H9 (cell line): Measurements from ENCODE around the gene GRAP2. TPM values are rescaled to one million over a fixed set of nuclear protein-coding genes. Genes with fewer than 3 reads are reported as not detected.

Experiments used
- DNase-seq: peaks from one replicate; pipeline ENCODE4 v3.0.0-alpha.2; 2017
- H2AFZ ChIP-seq: one replicate; pipeline ENCODE4 v1.6.1; 2013; ENCODE audit warnings: mild to moderate bottlenecking, low read length, control low read depth, moderate library complexity
- H2AK5ac ChIP-seq: 2 replicates; pipeline ENCODE4 v1.6.1; 2013; ENCODE audit warnings: low read length, control low read depth, mixed read lengths; ENCODE audit not compliant: insufficient read length
- H2BK120ac ChIP-seq: one replicate; pipeline ENCODE4 v1.6.1; 2013; ENCODE audit warnings: low read depth, mild to moderate bottlenecking, low read length, control low read depth, inconsistent platforms; ENCODE audit not compliant: poor library complexity, severe bottlenecking
- H2BK12ac ChIP-seq: 2 replicates; pipeline ENCODE4 v1.6.1; 2013; ENCODE audit warnings: low read length, control low read depth, mixed read lengths, low read depth; ENCODE audit not compliant: insufficient read length
- H2BK15ac ChIP-seq: 2 replicates; pipeline ENCODE4 v1.6.1; 2013; ENCODE audit warnings: low read depth, low read length, control low read depth
- H2BK20ac ChIP-seq: one replicate; pipeline ENCODE4 v1.6.1; 2013; ENCODE audit warnings: low read depth, mild to moderate bottlenecking, low read length, control low read depth, inconsistent platforms; ENCODE audit not compliant: poor library complexity, severe bottlenecking
- H2BK5ac ChIP-seq: 2 replicates; pipeline ENCODE4 v1.6.1; 2013; ENCODE audit warnings: low read length, control low read depth, mixed read lengths; ENCODE audit not compliant: insufficient read length
- H3K14ac ChIP-seq: 2 replicates; pipeline ENCODE4 v1.6.1; 2013; ENCODE audit warnings: low read length, control low read depth; ENCODE audit not compliant: insufficient read depth
- H3K18ac ChIP-seq: 2 replicates; pipeline ENCODE4 v1.6.1; 2013; ENCODE audit warnings: low read depth, mild to moderate bottlenecking, mixed read lengths, low read length, control low read depth; ENCODE audit not compliant: insufficient read length
- H3K23ac ChIP-seq: 2 replicates; pipeline ENCODE4 v1.6.1; 2013; ENCODE audit warnings: low read length, control low read depth, mixed read lengths, low read depth; ENCODE audit not compliant: insufficient read length
- H3K23me2 ChIP-seq: 2 replicates; pipeline ENCODE4 v1.6.1; 2013; ENCODE audit warnings: low read depth, mild to moderate bottlenecking, mixed read lengths, low read length, control low read depth; ENCODE audit not compliant: insufficient read length, poor library complexity, severe bottlenecking
- H3K27ac ChIP-seq: 2 replicates; pipeline ENCODE4 v1.5.1; 2013; ENCODE audit warnings: low read length, control low read depth, mixed read lengths, low read depth; ENCODE audit not compliant: insufficient read length
- H3K27me3 ChIP-seq: 2 replicates; pipeline ENCODE4 v1.6.1; 2013; ENCODE audit warnings: low read length, control low read depth, inconsistent platforms; ENCODE audit not compliant: insufficient read depth
- H3K4ac ChIP-seq: 2 replicates; pipeline ENCODE4 v1.6.1; 2013; ENCODE audit warnings: low read depth, mild to moderate bottlenecking, control low read depth, inconsistent platforms, low read length, moderate library complexity
- H3K4me1 ChIP-seq: 2 replicates; pipeline ENCODE4 v1.6.1; 2013; ENCODE audit warnings: low read length, control low read depth, inconsistent platforms; ENCODE audit not compliant: insufficient read depth
- H3K4me2 ChIP-seq: 2 replicates; pipeline ENCODE4 v1.6.1; 2013; ENCODE audit warnings: low read length, control low read depth, mixed read lengths; ENCODE audit not compliant: insufficient read length, insufficient read depth
- H3K56ac ChIP-seq: 2 replicates; pipeline ENCODE4 v1.6.1; 2013; ENCODE audit warnings: low read depth, mild to moderate bottlenecking, mixed read lengths, low read length, control low read depth; ENCODE audit not compliant: insufficient read length
- H3K79me1 ChIP-seq: 2 replicates; pipeline ENCODE4 v1.6.1; 2013; ENCODE audit warnings: low read depth, mild to moderate bottlenecking, moderate library complexity, low read length, control low read depth, inconsistent platforms; ENCODE audit not compliant: insufficient read depth, poor library complexity, severe bottlenecking
- H3K79me2 ChIP-seq: 2 replicates; pipeline ENCODE4 v1.6.1; 2013; ENCODE audit warnings: low read length, control low read depth, inconsistent platforms; ENCODE audit not compliant: insufficient read depth
- H3K9ac ChIP-seq: 2 replicates; pipeline ENCODE4 v1.6.1; 2013; ENCODE audit warnings: low read length, control low read depth, mixed read lengths; ENCODE audit not compliant: insufficient read length; ENCODE audit errors: extremely low read depth
- H3K9me3 ChIP-seq: one replicate; pipeline ENCODE4 v1.6.1; 2013; ENCODE audit warnings: low read depth, low read length, inconsistent platforms; ENCODE audit not compliant: control insufficient read depth
- H3T11ph ChIP-seq: one replicate; pipeline ENCODE4 v1.6.1; 2013; ENCODE audit warnings: mild to moderate bottlenecking, low read length, control low read depth, inconsistent platforms
- H4K20me1 ChIP-seq: one replicate; pipeline ENCODE4 v1.6.1; 2013; ENCODE audit not compliant: control insufficient read depth, insufficient read length, insufficient read depth
- H4K5ac ChIP-seq: 2 replicates; pipeline ENCODE4 v1.6.1; 2013; ENCODE audit warnings: low read depth, mild to moderate bottlenecking, mixed read lengths, low read length, control low read depth; ENCODE audit not compliant: insufficient read length
- H4K8ac ChIP-seq: replicated peaks from 2 replicates; pipeline ENCODE4 v1.6.1; 2013; ENCODE audit warnings: low read length, control low read depth, mixed read lengths, low read depth; ENCODE audit not compliant: insufficient read length
- H4K91ac ChIP-seq: 2 replicates; pipeline ENCODE4 v1.6.1; 2013; ENCODE audit warnings: low read depth, mild to moderate bottlenecking, moderate library complexity, mixed read lengths, low read length, control low read depth; ENCODE audit not compliant: insufficient read length
- H3K27ac Mint-ChIP-seq, 3 experiments: 2 replicates in 2 of 3; 3 replicates in 1 of 3; pipeline ENCODE4 v1.8.0; 2020 to 2021; ENCODE audit warnings: mixed read lengths in 3 of 3, mild to moderate bottlenecking in 1 of 3, moderate library complexity in 1 of 3
- H3K27me3 Mint-ChIP-seq: 2 replicates; pipeline ENCODE4 v1.8.0; 2021; ENCODE audit warnings: low read depth, mild to moderate bottlenecking, moderate library complexity, mixed read lengths
- H3K36me3 Mint-ChIP-seq, 3 experiments: 2 replicates in 2 of 3; 3 replicates in 1 of 3; pipeline ENCODE4 v1.8.0; 2020 to 2021; ENCODE audit warnings: low read depth in 3 of 3, mixed read lengths in 3 of 3; ENCODE audit not compliant: insufficient read depth in 1 of 3
- H3K4me1 Mint-ChIP-seq, 2 experiments: 2 replicates each; pipeline ENCODE4 v1.8.0; 2020; ENCODE audit warnings: mixed read lengths in 2 of 2
- H3K4me3 Mint-ChIP-seq, 2 experiments: 2 replicates in 1 of 2; 3 replicates in 1 of 2; pipeline ENCODE4 v1.8.0; 2020 to 2021; ENCODE audit warnings: mild to moderate bottlenecking in 2 of 2, mixed read lengths in 2 of 2, moderate library complexity in 1 of 2
- H3K9me3 Mint-ChIP-seq, 2 experiments: 2 replicates in 1 of 2; 3 replicates in 1 of 2; pipeline ENCODE4 v1.8.0; 2020; ENCODE audit warnings: mild to moderate bottlenecking in 2 of 2, mixed read lengths in 2 of 2, moderate library complexity in 1 of 2
- CTCF ChIP-seq: fragments of 200-600 bp; sonication (generic); conservative IDR thresholded peaks from 3 replicates; pipeline ENCODE4 v1.8.0; 2021; ENCODE audit warnings: antibody characterized with exemption, mild to moderate bottlenecking
- WGBS: extraction: QIAGEN DNeasy Blood & Tissue Kit; methylation state at CpG from one replicate; pipeline ENCODE4 v1.1.7; 2013; ENCODE audit warnings: missing lambda C conversion rate, low lambda C conversion rate, mixed read lengths; ENCODE audit not compliant: insufficient read length; ENCODE audit errors: extremely low coverage; 5-methylcytosine and 5-hydroxymethylcytosine counted together
- total RNA-seq: library from RNA; stranded (reverse); gene quantifications from 2 replicates; pipeline ENCODE4 v1.2.1, GENCODE V29; 2021

The GRAP2 gene
- total RNA-seq, 1 experiment from 2014 or later: not detected

- peaks cover 9% of the 10 kb centered on the region; the same call in 1 of the 2 replicates for H3K79me2 ChIP-seq
- H3K79me1 ChIP-seq: peaks cover 6% of the 10 kb centered on the region
- DNase-seq: no peak
- no peak overlapping the region for H4K8ac ChIP-seq
- H2BK15ac ChIP-seq: no peak overlapping the region
- no peak overlapping the region for H4K5ac ChIP-seq
- H3T11ph ChIP-seq: no peak overlapping the region
- no peak overlapping the region for H2AK5ac ChIP-seq
- Mint-ChIP-seq H3K4me3 (peak overlapping the region in 1 of 2 experiments; percentile 27; a peak in 3 of 5 replicates), H3K36me3 (peaks cover 10 to 15% (median 11%) of the 10 kb centered on the region in 3 experiments; a peak in 6 of 7 replicates), H3K27ac (no peak overlapping the region; a peak in 1 of 7 replicates), H3K27me3 (peaks cover 3% of the 10 kb centered on the region), H3K9me3 (no peaks in the 10 kb centered on the region), H3K4me1 (peaks cover 78 to 81% of the 10 kb centered on the region in 2 experiments)
- no peak overlapping the region for H3K4me2 ChIP-seq
- H2BK20ac ChIP-seq: no peak overlapping the region
- H3K27ac ChIP-seq: no peak overlapping the region
- no peaks in the 10 kb centered on the region for H3K9me3 ChIP-seq
- no peak overlapping the region for H3K9ac ChIP-seq
- no peaks in the 10 kb centered on the region for H4K20me1 ChIP-seq
- H3K14ac ChIP-seq: no peak overlapping the region
- H2AFZ ChIP-seq: no peak overlapping the region
- H3K4me1 ChIP-seq: peaks cover 17% of the 10 kb centered on the region
- no peak overlapping the region for H3K4ac ChIP-seq
- H2BK12ac ChIP-seq: no peak overlapping the region
- no CpG with 5 or more reads among the region's 16 CpGs for WGBS
- H4K91ac ChIP-seq: no peak overlapping the region
- no peak overlapping the region for H3K56ac ChIP-seq
- peaks cover 12% of the 10 kb centered on the region for H3K23me2 ChIP-seq
- TF ChIP-seq CTCF: no peak
- no peak overlapping the region for H3K23ac ChIP-seq
- no peak overlapping the region for H2BK5ac ChIP-seq
- no peak overlapping the region for H2BK120ac ChIP-seq
- no peaks in the 10 kb centered on the region for H3K27me3 ChIP-seq
- no peak overlapping the region for H3K18ac ChIP-seq
These were observed 98.4 kb downstream of the GRAP2 start for GRCh38 chr22:39999144-39999757.
